Esophagus squamous epithelium (tissue), 4 donors: ENCODE measurements around the gene ACTR1B.

Source experiments
- POLR2A ChIP-seq, 4 donors: fragments of 450-650 bp; IDR thresholded peaks; one replicate each; pipeline ENCODE4 v1.6.1; 2017; ENCODE audit warnings: antibody characterized with exemption in 4 of 4, mild to moderate bottlenecking in 4 of 4, moderate library complexity in 3 of 4
- TF ChIP-seq, protein P1 (sequence below), 6 experiments: fragments of 450-650 bp in 4 of 6; fragments of 200-600 bp in 2 of 6; sonication (generic) in 2 of 6; IDR thresholded peaks; one replicate each; pipeline ENCODE4 v1.5.1; 2016 to 2019; ENCODE audit warnings: antibody characterized with exemption in 6 of 6, mild to moderate bottlenecking in 4 of 6, moderate library complexity in 4 of 6

DNA sequence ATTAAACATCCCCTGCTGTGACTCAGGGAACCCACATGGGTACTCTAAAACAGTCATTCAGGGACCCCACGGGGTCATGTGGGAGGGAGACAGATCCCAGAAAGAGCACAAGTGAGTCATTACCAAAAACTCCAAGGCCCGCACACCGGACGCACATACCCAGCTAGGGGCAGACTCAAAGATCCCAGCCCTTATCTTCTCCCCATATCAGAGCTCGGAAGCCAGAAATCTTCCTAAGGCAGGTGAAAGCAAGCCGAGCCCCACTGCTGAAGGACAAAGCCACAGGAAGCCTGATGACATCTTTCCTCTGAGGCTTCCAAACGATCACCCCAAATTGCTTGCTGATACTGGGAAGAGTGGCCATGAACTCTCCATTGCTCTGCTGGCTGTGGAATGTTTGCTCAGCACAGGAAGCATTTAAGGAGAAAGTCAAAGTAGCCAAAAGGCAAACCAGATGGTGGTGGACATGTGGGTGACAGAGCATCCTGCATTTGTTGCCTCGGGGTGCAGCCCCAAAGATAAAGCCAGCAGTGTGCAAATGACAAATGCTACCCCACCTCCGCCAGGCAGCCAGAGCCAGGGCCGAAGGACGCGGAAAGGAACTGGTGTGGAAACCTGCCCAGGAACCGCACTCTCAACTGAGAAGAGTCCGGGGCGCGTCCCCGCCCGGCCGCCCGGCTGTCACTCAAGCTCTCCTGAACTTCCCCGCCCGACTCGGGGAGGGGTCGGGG is 784 bp downstream of the ACTR1B start:
- TF ChIP-seq, protein P1, sequence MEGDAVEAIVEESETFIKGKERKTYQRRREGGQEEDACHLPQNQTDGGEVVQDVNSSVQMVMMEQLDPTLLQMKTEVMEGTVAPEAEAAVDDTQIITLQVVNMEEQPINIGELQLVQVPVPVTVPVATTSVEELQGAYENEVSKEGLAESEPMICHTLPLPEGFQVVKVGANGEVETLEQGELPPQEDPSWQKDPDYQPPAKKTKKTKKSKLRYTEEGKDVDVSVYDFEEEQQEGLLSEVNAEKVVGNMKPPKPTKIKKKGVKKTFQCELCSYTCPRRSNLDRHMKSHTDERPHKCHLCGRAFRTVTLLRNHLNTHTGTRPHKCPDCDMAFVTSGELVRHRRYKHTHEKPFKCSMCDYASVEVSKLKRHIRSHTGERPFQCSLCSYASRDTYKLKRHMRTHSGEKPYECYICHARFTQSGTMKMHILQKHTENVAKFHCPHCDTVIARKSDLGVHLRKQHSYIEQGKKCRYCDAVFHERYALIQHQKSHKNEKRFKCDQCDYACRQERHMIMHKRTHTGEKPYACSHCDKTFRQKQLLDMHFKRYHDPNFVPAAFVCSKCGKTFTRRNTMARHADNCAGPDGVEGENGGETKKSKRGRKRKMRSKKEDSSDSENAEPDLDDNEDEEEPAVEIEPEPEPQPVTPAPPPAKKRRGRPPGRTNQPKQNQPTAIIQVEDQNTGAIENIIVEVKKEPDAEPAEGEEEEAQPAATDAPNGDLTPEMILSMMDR (IDR thresholded peaks at IDR 0.05) = peak in 1 of 6 experiments; percentile 4
- no peak for TF ChIP-seq POLR2A (IDR thresholded peaks at IDR 0.05)
